ENCODE results near the gene GLS. TPM values are rescaled to one million over a fixed set of nuclear protein-coding genes. Genes with fewer than 3 reads are reported as not detected.

Gene GLS
- total and polyA plus RNA-seq, 9 of the 15 experiments (the other 6 are each of a cell fraction or from before 2014, with no cell fraction given) = 13.7 to 77.5 (median 48.2) TPM

Other genes starting within 250 kb of the GLS start
- gene NAB1, start 231.7 kb upstream of the GLS start, total RNA-seq (2014; rRNA removed) = 17.6 and 20.6 TPM in 2 replicates
- 20.2 and 22.8 TPM in 2 replicates for gene NAB1, start 231.7 kb upstream of the GLS start, total RNA-seq (2014; rRNA removed; fragmentation: Illumina TruSeq; extraction: Trizol)
- gene NAB1, start 231.7 kb upstream of the GLS start, total RNA-seq (2015; rRNA removed; fragmentation: Illumina TruSeq; extraction: Trizol) = 20.7 and 21.7 TPM in 2 replicates
- 16.3 and 17.2 TPM in 2 replicates for gene NAB1, start 231.7 kb upstream of the GLS start, total RNA-seq (2021)
- 18.3 and 23.0 TPM in 2 replicates for gene NAB1, start 231.7 kb upstream of the GLS start, polyA plus RNA-seq (2011; rRNA removed)
- 14.3 and 15.5 TPM in 2 replicates for gene NAB1, start 231.7 kb upstream of the GLS start, polyA plus RNA-seq (2014; fragmentation: Illumina TruSeq; extraction: Trizol)
- gene NAB1, start 231.7 kb upstream of the GLS start, polyA plus RNA-seq (2014; fragmentation: Nextera tagmentation; extraction: Ambion mirVana) = 1 to 10 TPM; 3.1 to 4.0 TPM
- 10.5 and 11.9 TPM in 2 replicates for gene NAB1, start 231.7 kb upstream of the GLS start, polyA plus RNA-seq (2014; rRNA removed)
- gene STAT1, start 133.3 kb downstream of the GLS start, total RNA-seq (2014; rRNA removed) = 19.3 and 25.5 TPM in 2 replicates
- gene STAT1, start 133.3 kb downstream of the GLS start, total RNA-seq (2014; rRNA removed; fragmentation: Illumina TruSeq; extraction: Trizol) = 26.8 and 29.8 TPM in 2 replicates
- 32.2 and 33.4 TPM in 2 replicates for gene STAT1, start 133.3 kb downstream of the GLS start, total RNA-seq (2015; rRNA removed; fragmentation: Illumina TruSeq; extraction: Trizol)
- gene STAT1, start 133.3 kb downstream of the GLS start, total RNA-seq (2021) = 31.8 and 34.4 TPM in 2 replicates
- gene STAT1, start 133.3 kb downstream of the GLS start, polyA plus RNA-seq (2011; rRNA removed) = 21.1 and 28.1 TPM in 2 replicates
- 26.3 and 31.0 TPM in 2 replicates for gene STAT1, start 133.3 kb downstream of the GLS start, polyA plus RNA-seq (2014; fragmentation: Illumina TruSeq; extraction: Trizol)
- gene STAT1, start 133.3 kb downstream of the GLS start, polyA plus RNA-seq (2014; fragmentation: Nextera tagmentation; extraction: Ambion mirVana) = 1 to 10 TPM; 8.7 to 8.8 TPM
- 20.8 and 24.4 TPM in 2 replicates for gene STAT1, start 133.3 kb downstream of the GLS start, polyA plus RNA-seq (2014; rRNA removed)

Data from K562 (cell line).